Measurements from ENCODE around the gene CYP19A1. TPM values are rescaled to one million over a fixed set of nuclear protein-coding genes. Genes with fewer than 3 reads are reported as not detected.

CYP19A1 gene
- not detected for total RNA-seq

DNA sequence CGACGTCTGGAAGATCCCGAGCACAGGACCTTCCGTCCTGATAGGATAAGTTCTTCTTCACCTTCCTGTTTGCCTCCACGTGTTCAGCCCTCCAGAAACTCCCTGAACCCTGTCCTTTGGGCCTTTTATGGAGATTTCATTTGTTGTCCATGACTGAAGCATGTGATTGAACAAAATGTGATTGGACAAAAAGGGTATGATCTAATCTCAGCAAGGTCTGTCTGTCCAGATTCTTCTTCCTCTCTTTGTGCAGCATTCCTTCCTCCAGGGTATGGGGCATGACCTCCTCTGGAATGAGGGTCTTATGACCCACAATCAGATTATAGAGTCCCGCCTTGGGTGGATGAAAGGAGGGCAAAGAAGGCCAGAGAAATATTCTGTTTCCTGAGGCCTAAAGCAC, at the start of gene CYP19A1:
TSS of gene CYP19A1 (minus strand) at position 101 of the 400 bp plus-strand sequence. CDS start 95,684 bp downstream, outside the sequence.
- intact Hi-C loops (cut with DNase I): no loop called here

DNA sequence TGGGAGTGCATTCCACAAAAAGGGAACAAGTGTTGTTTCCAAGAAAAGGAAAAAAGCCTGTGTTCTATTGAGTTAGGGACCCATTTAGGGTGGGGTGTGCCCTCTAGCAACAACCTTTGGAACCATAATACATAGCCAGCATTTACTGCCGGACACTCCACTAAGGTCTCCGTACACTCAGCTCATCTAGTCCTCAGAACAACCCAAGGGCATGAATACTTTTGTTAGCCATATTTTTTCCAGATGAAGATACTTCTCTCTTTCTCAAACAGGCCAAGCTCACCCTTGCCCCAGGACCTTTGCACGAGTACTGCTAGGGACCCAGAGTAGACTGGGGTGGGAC, 49.3 kb upstream of the CYP19A1 start:
- H3K27me3 ChIP-seq: no peaks in the 10 kb centered on the region
- DNase-seq: no peak
- no peak overlapping the region for H3K4me3 ChIP-seq
- no peaks in the 10 kb centered on the region for H3K9me3 ChIP-seq
- H3K27ac ChIP-seq: no peak overlapping the region
- H3K9ac ChIP-seq (ENCODE audit: low read depth in 2 of 2, low read length in 2 of 2): no peak overlapping the region
- no peaks in the 10 kb centered on the region for H3K36me3 ChIP-seq
- TF ChIP-seq, protein P1, sequence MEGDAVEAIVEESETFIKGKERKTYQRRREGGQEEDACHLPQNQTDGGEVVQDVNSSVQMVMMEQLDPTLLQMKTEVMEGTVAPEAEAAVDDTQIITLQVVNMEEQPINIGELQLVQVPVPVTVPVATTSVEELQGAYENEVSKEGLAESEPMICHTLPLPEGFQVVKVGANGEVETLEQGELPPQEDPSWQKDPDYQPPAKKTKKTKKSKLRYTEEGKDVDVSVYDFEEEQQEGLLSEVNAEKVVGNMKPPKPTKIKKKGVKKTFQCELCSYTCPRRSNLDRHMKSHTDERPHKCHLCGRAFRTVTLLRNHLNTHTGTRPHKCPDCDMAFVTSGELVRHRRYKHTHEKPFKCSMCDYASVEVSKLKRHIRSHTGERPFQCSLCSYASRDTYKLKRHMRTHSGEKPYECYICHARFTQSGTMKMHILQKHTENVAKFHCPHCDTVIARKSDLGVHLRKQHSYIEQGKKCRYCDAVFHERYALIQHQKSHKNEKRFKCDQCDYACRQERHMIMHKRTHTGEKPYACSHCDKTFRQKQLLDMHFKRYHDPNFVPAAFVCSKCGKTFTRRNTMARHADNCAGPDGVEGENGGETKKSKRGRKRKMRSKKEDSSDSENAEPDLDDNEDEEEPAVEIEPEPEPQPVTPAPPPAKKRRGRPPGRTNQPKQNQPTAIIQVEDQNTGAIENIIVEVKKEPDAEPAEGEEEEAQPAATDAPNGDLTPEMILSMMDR (IDR thresholded peaks at IDR 0.05): no peak
- intact Hi-C loops (cut with DNase I): no loop called here
- H3K4me1 ChIP-seq: no peaks in the 10 kb centered on the region

More for the DNA sequence above, at the start of gene CYP19A1:
- Histone ChIP-seq H3K4me1 (peaks cover 15% of the 10 kb centered on the region), H3K27ac (no peak within 1 kb of the TSS), H3K27me3 (peaks cover 8% of the 10 kb centered on the region), H3K36me3 (no peaks in the 10 kb centered on the region), H3K4me3 (no peak within 1 kb of the TSS), H3K9me3 (no peaks in the 10 kb centered on the region), H3K9ac (ENCODE audit: low read depth in 2 of 2, low read length in 2 of 2) (no peak within 1 kb of the TSS)
- TF ChIP-seq, protein P1 (IDR thresholded peaks at IDR 0.05): no peak
- DNase-seq: no peak

DNA sequence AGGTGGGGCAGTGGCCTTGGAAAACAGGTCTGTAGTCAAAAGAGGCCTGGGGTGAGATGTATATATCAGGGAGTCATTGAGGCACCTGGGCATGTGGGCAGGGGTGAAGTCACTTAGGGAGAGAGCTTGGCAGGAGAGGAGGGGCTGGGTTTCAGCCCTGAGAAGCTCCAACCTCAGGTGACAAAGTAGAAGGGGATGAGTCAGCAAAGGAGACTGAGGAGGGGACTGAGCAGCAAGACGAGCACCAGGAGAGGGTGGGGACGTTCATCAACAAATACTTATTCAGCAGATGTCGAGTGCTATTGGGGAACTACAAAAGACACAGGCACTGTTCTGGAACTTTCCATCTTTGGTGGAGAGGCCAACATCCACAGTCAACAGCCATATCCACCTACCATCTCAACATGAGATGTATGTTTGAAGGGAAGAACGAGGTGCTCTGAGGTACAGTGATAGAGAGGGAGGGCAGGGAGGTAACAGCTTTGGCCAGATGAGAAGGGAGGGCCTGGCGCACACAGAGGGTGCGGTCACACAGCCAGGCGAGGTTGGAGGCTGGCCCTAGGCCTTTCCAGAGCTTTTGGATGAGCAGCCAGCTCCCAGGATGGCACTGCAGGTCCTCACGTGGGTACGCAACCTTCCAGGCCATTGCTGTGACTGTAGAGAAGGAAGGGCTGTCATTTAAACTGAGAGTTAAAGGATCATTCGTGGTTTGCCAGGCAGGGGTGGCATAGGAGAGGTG, 48.7 kb upstream of the CYP19A1 start:
- Histone ChIP-seq H3K4me1 (no peaks in the 10 kb centered on the region), H3K9me3 (no peaks in the 10 kb centered on the region), H3K27me3 (no peaks in the 10 kb centered on the region), H3K9ac (ENCODE audit: low read depth in 2 of 2, low read length in 2 of 2) (no peak overlapping the region), H3K36me3 (no peaks in the 10 kb centered on the region), H3K4me3 (no peak overlapping the region), H3K27ac (no peak overlapping the region)
- intact Hi-C loops (cut with DNase I): no loop called here
- DNase-seq: no peak
- TF ChIP-seq, protein P1 (IDR thresholded peaks at IDR 0.05): no peak

DNA sequence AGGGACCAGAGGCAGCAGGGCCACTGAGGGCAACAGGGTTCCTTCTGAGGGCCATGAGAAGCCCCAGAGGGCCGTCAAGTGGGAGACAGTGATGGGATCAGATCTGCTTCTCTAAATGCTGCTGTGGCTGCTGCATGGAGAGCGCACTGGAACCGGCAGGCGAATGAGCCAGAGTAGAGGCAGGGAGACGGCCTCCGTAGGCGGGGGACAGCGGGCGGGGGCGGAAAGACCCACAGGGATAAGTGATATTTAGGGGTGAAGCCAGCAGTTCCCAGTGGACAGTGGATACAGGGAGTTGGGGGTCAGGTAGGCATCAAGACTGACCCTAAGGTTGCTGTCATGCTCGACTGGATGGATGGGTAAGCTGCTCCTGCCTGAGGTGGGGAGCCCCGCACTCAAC, 48.1 kb upstream of the CYP19A1 start:
- Histone ChIP-seq H3K9me3 (no peaks in the 10 kb centered on the region), H3K4me1 (no peaks in the 10 kb centered on the region), H3K4me3 (no peak overlapping the region), H3K9ac (ENCODE audit: low read depth in 2 of 2, low read length in 2 of 2) (no peak overlapping the region), H3K27me3 (no peaks in the 10 kb centered on the region), H3K27ac (no peak overlapping the region), H3K36me3 (no peaks in the 10 kb centered on the region)
- intact Hi-C loops (cut with DNase I): no loop called here
- TF ChIP-seq, protein P1 (IDR thresholded peaks at IDR 0.05): no peak
- DNase-seq: no peak

DNA sequence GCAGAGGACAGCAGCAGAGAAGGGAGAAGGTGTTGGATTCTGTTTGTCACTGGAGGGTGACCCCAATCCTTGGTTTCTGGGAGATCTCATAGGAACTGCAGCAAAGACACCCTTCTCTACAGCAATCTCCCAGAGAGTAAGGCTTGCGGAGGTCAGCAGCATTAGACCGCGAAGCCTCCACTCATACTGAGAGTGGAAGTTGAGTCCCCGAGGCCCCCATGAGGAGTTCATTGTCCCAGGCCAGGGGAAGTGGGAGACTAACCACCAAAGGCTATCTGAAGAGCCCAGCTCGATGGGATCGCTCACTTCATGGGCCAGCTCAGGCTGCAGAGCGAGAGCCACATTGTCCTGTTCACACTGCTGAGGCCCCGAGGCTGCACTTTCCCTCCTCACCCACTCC, 47.6 kb upstream of the CYP19A1 start:
- H3K4me1 ChIP-seq: no peaks in the 10 kb centered on the region
- TF ChIP-seq, protein P1 (IDR thresholded peaks at IDR 0.05): no peak
- H3K27ac ChIP-seq: no peak overlapping the region
- H3K27me3 ChIP-seq: no peaks in the 10 kb centered on the region
- intact Hi-C loops (cut with DNase I): no loop called here
- no peaks in the 10 kb centered on the region for H3K36me3 ChIP-seq
- no peak for DNase-seq
- no peak overlapping the region for H3K9ac ChIP-seq (ENCODE audit: low read depth in 2 of 2, low read length in 2 of 2)
- no peak overlapping the region for H3K4me3 ChIP-seq
- no peaks in the 10 kb centered on the region for H3K9me3 ChIP-seq
